Measurements from ENCODE around the gene RSL24D1. TPM values are rescaled to one million over a fixed set of nuclear protein-coding genes. Genes with fewer than 3 reads are reported as not detected.

RSL24D1 gene
- total and polyA plus RNA-seq, 2 of the 13 experiments (the other 11 are each of a cell fraction or from before 2014, with no cell fraction given), result 58.8 to 100.0 TPM

- no peak for TF ChIP-seq CSRNP1 (CRISPR knock-in tag; IDR thresholded peaks at IDR 0.05)
- peak; percentile 50; the same call in 1 of the 2 replicates for TF ChIP-seq ETV6 (CRISPR knock-in tag; conservative IDR thresholded peaks at IDR 0.05)
- TF ChIP-seq ZNF614 (CRISPR knock-in tag; IDR thresholded peaks at IDR 0.05; ENCODE audit: borderline replicate concordance), result peak; percentile 44; the same call in 1 of the 2 replicates
- peak; percentile 92 for TF ChIP-seq ARID4A (CRISPR knock-in tag; IDR thresholded peaks at IDR 0.05; ENCODE audit: borderline replicate concordance)
- TF ChIP-seq YEATS2 (CRISPR knock-in tag; IDR thresholded peaks at IDR 0.05; ENCODE audit: borderline replicate concordance), result peak; percentile 98
- TF ChIP-seq FOXC1 (CRISPR knock-in tag; IDR thresholded peaks at IDR 0.05; ENCODE audit: borderline replicate concordance), result peak; percentile 58
- TF ChIP-seq RARA (CRISPR knock-in tag; IDR thresholded peaks at IDR 0.05), result peak; percentile 32; the same call in 1 of the 2 replicates
- TF ChIP-seq JARID2 (CRISPR knock-in tag; IDR thresholded peaks at IDR 0.05; ENCODE audit: insufficient replicate concordance), result no peak
- TF ChIP-seq ZMYM4 (CRISPR knock-in tag; IDR thresholded peaks at IDR 0.05), result peak; percentile 99
- peak; percentile 96 for TF ChIP-seq DMAP1 (CRISPR knock-in tag; IDR thresholded peaks at IDR 0.05)
- TF ChIP-seq IKZF4 (CRISPR knock-in tag; IDR thresholded peaks at IDR 0.05; ENCODE audit: borderline replicate concordance, low read depth, not compliant biosample characterization), result peak; percentile 74
- TF ChIP-seq ZNF350 (CRISPR knock-in tag; IDR thresholded peaks at IDR 0.05; ENCODE audit: borderline replicate concordance, low read depth), result peak; percentile 90
- no peak for TF ChIP-seq HNF4G (IDR thresholded peaks at IDR 0.05; ENCODE audit: borderline replicate concordance, low read depth, low read length)
- TF ChIP-seq HNF4G (CRISPR knock-in tag; IDR thresholded peaks at IDR 0.05; ENCODE audit: borderline replicate concordance, low read depth), result no peak
- no peak; the same call in 1 of the 2 replicates for TF ChIP-seq MIER2 (CRISPR knock-in tag; IDR thresholded peaks at IDR 0.05)
- TF ChIP-seq MTA1 (CRISPR knock-in tag; IDR thresholded peaks at IDR 0.05; ENCODE audit: borderline replicate concordance), result peak; percentile 57; the same call in 1 of the 2 replicates
- no peak for TF ChIP-seq ZSCAN22 (CRISPR knock-in tag; IDR thresholded peaks at IDR 0.05)
- TF ChIP-seq ZXDC (CRISPR knock-in tag; IDR thresholded peaks at IDR 0.05), result peak; percentile 86; the same call in 1 of the 2 replicates
- TF ChIP-seq GTF3A (CRISPR knock-in tag; conservative IDR thresholded peaks at IDR 0.05), result no peak
- peak; percentile 68; the same call in 1 of the 2 replicates for TF ChIP-seq ZFP36L1 (CRISPR knock-in tag; IDR thresholded peaks at IDR 0.05)
These were observed at the start of gene RSL24D1 (continued) for GRCh38 chr15:55196458-55197361.

All from HepG2 (cell line).